SK-N-SH (cell line): ENCODE results near the gene ARHGEF17. TPM values are rescaled to one million over a fixed set of nuclear protein-coding genes. Genes with fewer than 3 reads are reported as not detected.

Experiments used
- CTCF ChIA-PET: fragments of 300-600, 350-600 bp; formaldehyde crosslinking; extraction: SDS; loops from one replicate; lab custom pipeline; 2021; lab: Yijun Ruan, JAX
- POLR2A ChIA-PET: fragments of 350-600 bp; sonication (Branson Sonifier 250); formaldehyde crosslinking; extraction: SDS; loops from one replicate; lab custom pipeline; 2020; ENCODE audit warnings: antibody characterized with exemption, inconsistent platforms; lab: Yijun Ruan, JAX
- DNase-seq: peaks from one replicate; pipeline ENCODE4 v3.0.0; 2012
- H2AFZ ChIP-seq: fragments of 200-600 bp; sonication (generic); 2 replicates; pipeline ENCODE4 v1.8.1; 2016; ENCODE audit warnings: antibody characterized with exemption, mild to moderate bottlenecking, low read depth
- H3F3A ChIP-seq: fragments of 200-600 bp; sonication (generic); replicated peaks from 2 replicates; pipeline ENCODE3; 2016; ENCODE audit warnings: antibody characterized with exemption, mild to moderate bottlenecking; ENCODE audit not compliant: insufficient read depth
- H3K27ac ChIP-seq, 2 experiments: fragments of 200-500 bp in 1 of 2; fragments of 200-600 bp in 1 of 2; sonication (Bioruptor generic) in 1 of 2; sonication (generic), shearing (Covaris generic) in 1 of 2; 2 replicates each; pipeline versions ENCODE4 v1.5.1 to v1.6.1; 2014 to 2016; ENCODE audit warnings: low read depth in 2 of 2, inconsistent platforms in 1 of 2, low read length in 1 of 2, mild to moderate bottlenecking in 1 of 2, mixed read lengths in 1 of 2
- H3K27me3 ChIP-seq: fragments of 200-600 bp; sonication (generic), shearing (Covaris generic); 2 replicates; pipeline ENCODE4 v1.6.1; 2016; ENCODE audit warnings: mixed run types; ENCODE audit not compliant: insufficient read depth
- H3K36me3 ChIP-seq, 2 experiments: fragments of 200-500 bp in 1 of 2; fragments of 200-600 bp in 1 of 2; sonication (Bioruptor generic) in 1 of 2; sonication (generic) in 1 of 2; replicated peaks in 1 of 2; 2 replicates each; pipeline versions ENCODE3 to v1.5.1; 2014 to 2016; ENCODE audit warnings: low read length in 1 of 2, mild to moderate bottlenecking in 1 of 2; ENCODE audit not compliant: insufficient read depth in 2 of 2, control insufficient read depth in 1 of 2
- H3K4me1 ChIP-seq, 2 experiments: fragments of 200-500 bp in 1 of 2; fragments of 200-600 bp in 1 of 2; sonication (Bioruptor generic) in 1 of 2; sonication (generic), shearing (Covaris generic) in 1 of 2; 2 replicates each; pipeline versions ENCODE4 v1.5.1 to v1.6.1; 2014 to 2016; ENCODE audit warnings: low read depth in 1 of 2, low read length in 1 of 2, mixed run types in 1 of 2; ENCODE audit not compliant: insufficient read depth in 2 of 2, control insufficient read depth in 1 of 2
- H3K4me2 ChIP-seq: fragments of 200-600 bp; sonication (generic), shearing (Covaris generic); 2 replicates; pipeline ENCODE4 v1.6.1; 2017; ENCODE audit warnings: mixed run types
- H3K4me3 ChIP-seq, 2 experiments: fragments of 200-500 bp in 1 of 2; fragments of 200-600 bp in 1 of 2; sonication (Bioruptor generic) in 1 of 2; sonication (generic), shearing (Covaris generic) in 1 of 2; 2 replicates each; pipeline versions ENCODE4 v1.5.1 to v1.8.1; 2014 to 2016; ENCODE audit warnings: low read depth in 2 of 2, inconsistent platforms in 1 of 2, low read length in 1 of 2, mild to moderate bottlenecking in 1 of 2, mixed read lengths in 1 of 2, moderate library complexity in 1 of 2
- H3K79me2 ChIP-seq: fragments of 200-600 bp; sonication (generic); 2 replicates; pipeline ENCODE4 v1.8.1; 2017; ENCODE audit warnings: mild to moderate bottlenecking; ENCODE audit not compliant: insufficient read depth
- H3K9ac ChIP-seq: fragments of 200-600 bp; sonication (generic); 2 replicates; pipeline ENCODE4 v1.6.1; 2017; ENCODE audit warnings: mixed run types
- H3K9me2 ChIP-seq: fragments of 200-600 bp; sonication (generic); 2 replicates; pipeline ENCODE4 v1.6.1; 2017; ENCODE audit warnings: mixed run types
- H3K9me3 ChIP-seq: fragments of 200-600 bp; sonication (generic); 2 replicates; pipeline ENCODE4 v1.6.1; 2017; ENCODE audit warnings: mixed run types, mild to moderate bottlenecking, moderate library complexity
- H4K20me1 ChIP-seq: fragments of 200-600 bp; sonication (generic); 2 replicates; pipeline ENCODE4 v1.6.1; 2017; ENCODE audit warnings: mild to moderate bottlenecking, mixed run types; ENCODE audit not compliant: insufficient read depth
- GABPA ChIP-seq: IDR thresholded peaks from 2 replicates; pipeline ENCODE4 v1.4.0; 2012; ENCODE audit warnings: low read depth, mild to moderate bottlenecking
- GATA2 ChIP-seq: sonication (generic); formaldehyde crosslinking; IDR thresholded peaks from 2 replicates; pipeline ENCODE4 v1.5.0; 2020; ENCODE audit warnings: mild to moderate bottlenecking, missing genetic modification reagents
- MXI1 ChIP-seq: IDR thresholded peaks from 2 replicates; pipeline ENCODE4 v1.6.1; 2012; ENCODE audit warnings: mild to moderate bottlenecking, low read depth, low read length, improper control_type of control experiment
- NFIC ChIP-seq: IDR thresholded peaks from 2 replicates; pipeline ENCODE4 v1.4.0; 2012; ENCODE audit warnings: borderline replicate concordance
- NRF1 ChIP-seq: IDR thresholded peaks from 2 replicates; pipeline ENCODE4 v1.6.1; 2012; ENCODE audit warnings: low read depth, mild to moderate bottlenecking, low read length
- RFX5 ChIP-seq: IDR thresholded peaks from 2 replicates; pipeline ENCODE4 v1.6.1; 2012; ENCODE audit warnings: mild to moderate bottlenecking, improper control_type of control experiment, low read length
- RXRA ChIP-seq: IDR thresholded peaks from 2 replicates; pipeline ENCODE4 v1.4.0; 2012; ENCODE audit warnings: low read depth, mild to moderate bottlenecking, borderline replicate concordance
- TAF1 ChIP-seq: IDR thresholded peaks from 2 replicates; pipeline ENCODE4 v1.6.1; 2012; ENCODE audit warnings: low read depth, mild to moderate bottlenecking, low read length, moderate library complexity, borderline replicate concordance
- TCF12 ChIP-seq: IDR thresholded peaks from 2 replicates; pipeline ENCODE4 v1.4.0; 2012
- TEAD4 ChIP-seq: IDR thresholded peaks from 2 replicates; pipeline ENCODE4 v1.4.0; 2012; ENCODE audit warnings: mild to moderate bottlenecking, borderline replicate concordance; ENCODE audit not compliant: insufficient read depth
- YY1 ChIP-seq: IDR thresholded peaks from 2 replicates; pipeline ENCODE4 v1.4.0; 2012; ENCODE audit warnings: low read depth, mild to moderate bottlenecking
- WGBS: methylation state at CpG from one replicate; pipeline ENCODE4 v1.1.6; 2017; ENCODE audit warnings: low lambda C conversion rate; 5-methylcytosine and 5-hydroxymethylcytosine counted together
- polyA plus RNA-seq, 3 experiments: library from polyadenylated mRNA; depleted of rRNA; stranded (reverse); fragments of >200 nt; gene quantifications; 2 replicates each; pipeline ENCODE4 v1.2.3, GENCODE V29; 2012
- TF ChIP-seq, protein P1 (sequence below): fragments of 150-350 bp; IDR thresholded peaks from 2 replicates; pipeline ENCODE4 v1.6.1; 2016; ENCODE audit warnings: mild to moderate bottlenecking, low read depth, low read length
- TF ChIP-seq, protein P2 (sequence below): fragments of 200-600 bp; sonication (generic); IDR thresholded peaks from 2 replicates; pipeline ENCODE4 v1.6.1; 2017; ENCODE audit warnings: antibody characterized with exemption, mild to moderate bottlenecking, moderate library complexity
- TF ChIP-seq, protein P3 (sequence below): fragments of 150-350 bp; IDR thresholded peaks from 2 replicates; pipeline ENCODE4 v1.6.1; 2017; ENCODE audit warnings: antibody characterized with exemption, low read length, low read depth, borderline replicate concordance
- TF ChIP-seq, protein P4 (sequence below): IDR thresholded peaks from 2 replicates; pipeline ENCODE4 v1.4.0; 2012; ENCODE audit warnings: low read depth, borderline replicate concordance
- TF ChIP-seq, protein P5 (sequence below): IDR thresholded peaks from 2 replicates; pipeline ENCODE4 v1.4.0; 2012; ENCODE audit warnings: low read depth

Gene ARHGEF17
- polyA plus RNA-seq, 1 of the 3 experiments (the other 2 are of a cell fraction): 45.9 TPM

DNA sequence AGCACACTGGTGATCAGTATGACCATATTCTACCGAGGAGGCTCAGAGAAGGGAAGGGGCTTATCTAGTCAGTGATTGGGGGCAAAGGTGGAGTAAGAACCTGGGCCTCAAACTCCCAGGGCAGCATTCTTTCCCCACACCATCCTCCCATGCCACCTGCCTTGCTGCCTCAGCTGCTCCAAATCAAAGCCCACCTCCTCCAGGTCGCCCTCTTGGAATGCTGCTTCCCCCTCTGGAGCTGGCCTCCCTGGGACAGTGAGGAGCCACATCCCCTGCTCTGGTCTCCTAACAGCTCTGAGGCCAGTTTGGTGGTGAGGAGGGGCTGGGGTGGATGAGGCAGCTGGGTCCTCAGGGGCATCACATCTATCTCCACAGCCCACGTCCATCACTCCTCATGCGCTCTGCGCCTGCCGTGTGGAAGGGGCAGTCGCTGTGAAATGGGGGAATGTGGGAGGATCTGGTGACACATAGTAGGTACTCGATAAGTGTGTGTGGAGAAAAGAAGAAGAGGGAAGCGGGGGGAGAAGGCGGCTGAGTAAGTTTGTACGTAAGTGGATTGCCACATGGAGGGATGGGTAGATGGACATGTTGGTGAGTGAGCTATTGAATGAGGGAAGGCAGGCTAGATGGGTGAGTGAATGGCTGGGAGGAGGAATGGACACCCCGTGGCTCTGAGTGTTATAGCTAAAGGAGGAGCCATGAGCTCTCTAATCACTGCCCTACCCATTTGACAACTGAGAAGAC is 16.1 kb upstream of the ARHGEF17 start:
- no peaks in the 10 kb centered on the region for H4K20me1 ChIP-seq
- H2AFZ ChIP-seq: no peak overlapping the region
- POLR2A ChIA-PET: no interaction called here
- peaks cover 9 to 25% of the 10 kb centered on the region in 2 experiments for H3K4me1 ChIP-seq
- no peak overlapping the region for H3K27ac ChIP-seq
- TF ChIP-seq GABPA (no peak), TAF1 (no peak), GATA2 (CRISPR knock-in tag) (no peak), TEAD4 (no peak), RXRA (no peak), MXI1 (no peak), YY1 (no peak), TCF12 (no peak)
- TF ChIP-seq, protein P1, sequence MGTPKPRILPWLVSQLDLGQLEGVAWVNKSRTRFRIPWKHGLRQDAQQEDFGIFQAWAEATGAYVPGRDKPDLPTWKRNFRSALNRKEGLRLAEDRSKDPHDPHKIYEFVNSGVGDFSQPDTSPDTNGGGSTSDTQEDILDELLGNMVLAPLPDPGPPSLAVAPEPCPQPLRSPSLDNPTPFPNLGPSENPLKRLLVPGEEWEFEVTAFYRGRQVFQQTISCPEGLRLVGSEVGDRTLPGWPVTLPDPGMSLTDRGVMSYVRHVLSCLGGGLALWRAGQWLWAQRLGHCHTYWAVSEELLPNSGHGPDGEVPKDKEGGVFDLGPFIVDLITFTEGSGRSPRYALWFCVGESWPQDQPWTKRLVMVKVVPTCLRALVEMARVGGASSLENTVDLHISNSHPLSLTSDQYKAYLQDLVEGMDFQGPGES: no peak
- TF ChIP-seq, protein P2, sequence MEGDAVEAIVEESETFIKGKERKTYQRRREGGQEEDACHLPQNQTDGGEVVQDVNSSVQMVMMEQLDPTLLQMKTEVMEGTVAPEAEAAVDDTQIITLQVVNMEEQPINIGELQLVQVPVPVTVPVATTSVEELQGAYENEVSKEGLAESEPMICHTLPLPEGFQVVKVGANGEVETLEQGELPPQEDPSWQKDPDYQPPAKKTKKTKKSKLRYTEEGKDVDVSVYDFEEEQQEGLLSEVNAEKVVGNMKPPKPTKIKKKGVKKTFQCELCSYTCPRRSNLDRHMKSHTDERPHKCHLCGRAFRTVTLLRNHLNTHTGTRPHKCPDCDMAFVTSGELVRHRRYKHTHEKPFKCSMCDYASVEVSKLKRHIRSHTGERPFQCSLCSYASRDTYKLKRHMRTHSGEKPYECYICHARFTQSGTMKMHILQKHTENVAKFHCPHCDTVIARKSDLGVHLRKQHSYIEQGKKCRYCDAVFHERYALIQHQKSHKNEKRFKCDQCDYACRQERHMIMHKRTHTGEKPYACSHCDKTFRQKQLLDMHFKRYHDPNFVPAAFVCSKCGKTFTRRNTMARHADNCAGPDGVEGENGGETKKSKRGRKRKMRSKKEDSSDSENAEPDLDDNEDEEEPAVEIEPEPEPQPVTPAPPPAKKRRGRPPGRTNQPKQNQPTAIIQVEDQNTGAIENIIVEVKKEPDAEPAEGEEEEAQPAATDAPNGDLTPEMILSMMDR: no peak
- TF ChIP-seq, protein P3, sequence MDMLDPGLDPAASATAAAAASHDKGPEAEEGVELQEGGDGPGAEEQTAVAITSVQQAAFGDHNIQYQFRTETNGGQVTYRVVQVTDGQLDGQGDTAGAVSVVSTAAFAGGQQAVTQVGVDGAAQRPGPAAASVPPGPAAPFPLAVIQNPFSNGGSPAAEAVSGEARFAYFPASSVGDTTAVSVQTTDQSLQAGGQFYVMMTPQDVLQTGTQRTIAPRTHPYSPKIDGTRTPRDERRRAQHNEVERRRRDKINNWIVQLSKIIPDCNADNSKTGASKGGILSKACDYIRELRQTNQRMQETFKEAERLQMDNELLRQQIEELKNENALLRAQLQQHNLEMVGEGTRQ: no peak
- H3K9me2 ChIP-seq: no peaks in the 10 kb centered on the region
- H3K9ac ChIP-seq: no peak overlapping the region
- no peaks in the 10 kb centered on the region for H3F3A ChIP-seq
- no peak overlapping the region for H3K4me3 ChIP-seq
- no peaks in the 10 kb centered on the region for H3K79me2 ChIP-seq
- no peak for DNase-seq
- no peaks in the 10 kb centered on the region for H3K27me3 ChIP-seq
- no peak overlapping the region for H3K4me2 ChIP-seq
- CTCF ChIA-PET: interaction anchor here (0.7 to 14.8 kb wide), 12 partner anchors 11 to 461 kb away, joined by 3 to 283 read pairs (median 52); partner anchors contain the start of genes ARHGEF17 and P2RY6
- no peaks in the 10 kb centered on the region for H3K9me3 ChIP-seq
- no peaks in the 10 kb centered on the region for H3K36me3 ChIP-seq
- 78% methylated on average over 11 of the region's 12 CpGs for WGBS

DNA sequence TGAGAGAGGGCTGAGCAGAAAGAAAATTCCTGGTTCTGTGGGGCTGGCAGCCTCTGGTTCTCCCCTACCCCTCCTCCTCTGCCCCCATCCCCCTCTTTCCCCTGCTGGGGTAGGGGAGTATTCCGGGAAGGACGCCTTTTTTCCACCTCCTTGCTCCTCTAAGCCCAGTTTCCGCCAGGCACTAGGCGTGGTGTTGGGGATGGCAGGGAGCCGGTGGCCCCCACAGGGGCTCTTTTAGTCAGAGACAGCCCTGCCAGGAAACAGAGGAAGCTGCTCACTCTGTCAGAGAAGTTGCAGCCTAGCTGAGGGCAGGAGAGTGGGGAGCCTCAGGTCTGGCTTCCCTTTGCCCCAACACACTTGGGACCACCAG is 15.6 kb upstream of the ARHGEF17 start:
- Histone ChIP-seq H2AFZ (no peak overlapping the region), H3K36me3 (no peaks in the 10 kb centered on the region), H3F3A (no peaks in the 10 kb centered on the region), H3K4me1 (peaks cover 9 to 20% of the 10 kb centered on the region in 2 experiments), H4K20me1 (no peaks in the 10 kb centered on the region), H3K4me3 (no peak overlapping the region), H3K9me3 (no peaks in the 10 kb centered on the region), H3K27ac (no peak overlapping the region), H3K27me3 (no peaks in the 10 kb centered on the region), H3K4me2 (no peak overlapping the region), H3K79me2 (no peaks in the 10 kb centered on the region), H3K9me2 (no peaks in the 10 kb centered on the region), H3K9ac (no peak overlapping the region)
- ChIA-PET CTCF (interaction anchor here (0.7 to 14.8 kb wide), 9 partner anchors 11 to 369 kb away, joined by 3 to 283 read pairs (median 69); partner anchors contain the start of gene ARHGEF17), POLR2A (no interaction called here)
- WGBS: 77% methylated on average over 5 of the region's 5 CpGs
- no peak for DNase-seq
- TF ChIP-seq RFX5 (no peak), NFIC (no peak), NRF1 (no peak)
- TF ChIP-seq, protein P2: no peak
- TF ChIP-seq, protein P3: no peak
- TF ChIP-seq, protein P4, sequence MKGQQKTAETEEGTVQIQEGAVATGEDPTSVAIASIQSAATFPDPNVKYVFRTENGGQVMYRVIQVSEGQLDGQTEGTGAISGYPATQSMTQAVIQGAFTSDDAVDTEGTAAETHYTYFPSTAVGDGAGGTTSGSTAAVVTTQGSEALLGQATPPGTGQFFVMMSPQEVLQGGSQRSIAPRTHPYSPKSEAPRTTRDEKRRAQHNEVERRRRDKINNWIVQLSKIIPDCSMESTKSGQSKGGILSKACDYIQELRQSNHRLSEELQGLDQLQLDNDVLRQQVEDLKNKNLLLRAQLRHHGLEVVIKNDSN: no peak
- TF ChIP-seq, protein P5, sequence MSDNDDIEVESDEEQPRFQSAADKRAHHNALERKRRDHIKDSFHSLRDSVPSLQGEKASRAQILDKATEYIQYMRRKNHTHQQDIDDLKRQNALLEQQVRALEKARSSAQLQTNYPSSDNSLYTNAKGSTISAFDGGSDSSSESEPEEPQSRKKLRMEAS: no peak
- TF ChIP-seq, protein P1: no peak
